GM12878 (cell line): ENCODE results near the gene PRDM1. TPM values are rescaled to one million over a fixed set of nuclear protein-coding genes. Genes with fewer than 3 reads are reported as not detected.

Experiments
- ATAC-seq: fragments of 200-7000 bp; cut with Tn5 transposase; 3 replicates; pipeline ENCODE4 v1.9.1; 2020; ENCODE audit warnings: mild to moderate bottlenecking, moderate library complexity
- BruUV-seq: library from RNA; stranded (reverse); fragments of 400-500 nt; replicated peaks from 2 replicates; lab custom pipeline; 2021; lab: Mats Ljungman, UMichigan
- CTCF ChIA-PET: fragments of 300-600 bp; sonication (Branson Sonifier 250); formaldehyde crosslinking; extraction: SDS; loops from one replicate; lab custom pipeline; 2021; ENCODE audit warnings: inconsistent platforms; lab: Yijun Ruan, JAX
- POLR2A ChIA-PET: fragments of 350-600 bp; formaldehyde crosslinking; extraction: SDS; loops from one replicate; lab custom pipeline; 2021; ENCODE audit warnings: inconsistent platforms; lab: Charles Lee
- RAD21 ChIA-PET: fragments of 300-600 bp; sonication (Branson Sonifier 250); formaldehyde crosslinking; loops from one replicate; lab custom pipeline; 2023; ENCODE audit warnings: antibody characterized with exemption; ENCODE audit not compliant: unreplicated experiment; lab: Charles Lee
- SMC1A ChIA-PET: fragments of 300-600 bp; sonication (Branson Sonifier 250); formaldehyde crosslinking; loops from one replicate; lab custom pipeline; 2023; ENCODE audit not compliant: unreplicated experiment, uncharacterized antibody; lab: Charles Lee
- DNase-seq: peaks from one replicate; pipeline ENCODE4 v3.0.0-alpha.2; 2011; ENCODE audit warnings: low read depth, low spot score
- FAIRE-seq: peaks from 3 replicates; lab custom pipeline; 2011; peaks lifted over from hg19 to GRCh38; lab: Jason Lieb, UNC
- H2AFZ ChIP-seq: 2 replicates; pipeline ENCODE4 v1.6.0; 2011; ENCODE audit warnings: low read depth, low read length, control low read depth; ENCODE audit not compliant: control insufficient read depth
- H3K27ac ChIP-seq: 2 replicates; pipeline ENCODE4 v1.5.1; 2011; ENCODE audit warnings: control low read depth; ENCODE audit not compliant: control insufficient read depth, insufficient read depth
- H3K27me3 ChIP-seq, 2 experiments: replicated peaks in 1 of 2; 2 replicates each; pipeline versions ENCODE4 v1.6.0 to v1.6.1; 2011; ENCODE audit warnings: low read length in 1 of 2; ENCODE audit not compliant: control insufficient read depth in 2 of 2, insufficient read depth in 2 of 2
- H3K36me3 ChIP-seq, 2 experiments: 2 replicates each; pipeline ENCODE4 v1.5.1; 2011; ENCODE audit warnings: low read length in 1 of 2; ENCODE audit not compliant: control insufficient read depth in 2 of 2, insufficient read depth in 2 of 2
- H3K4me1 ChIP-seq: 2 replicates; pipeline ENCODE4 v1.6.1; 2011; ENCODE audit warnings: mild to moderate bottlenecking, low read length, moderate library complexity, mixed read lengths; ENCODE audit not compliant: control insufficient read depth, insufficient read depth
- H3K4me2 ChIP-seq: 2 replicates; pipeline ENCODE4 v1.6.0; 2011; ENCODE audit warnings: control low read depth; ENCODE audit not compliant: control insufficient read depth, insufficient read depth
- H3K4me3 ChIP-seq: fragments of 200-600 bp; sonication (generic); 2 replicates; pipeline ENCODE4 v1.5.1; 2016
- H3K79me2 ChIP-seq: 2 replicates; pipeline ENCODE4 v1.6.0; 2011; ENCODE audit warnings: low read length; ENCODE audit not compliant: control insufficient read depth, insufficient read depth
- H3K9ac ChIP-seq: 2 replicates; pipeline ENCODE4 v1.8.0; 2011; ENCODE audit warnings: low read length, control low read depth, mixed read lengths; ENCODE audit not compliant: control insufficient read depth, insufficient read depth
- H3K9me3 ChIP-seq: replicated peaks from 3 replicates; pipeline ENCODE4 v1.5.1; 2011; ENCODE audit warnings: mild to moderate bottlenecking, low read length; ENCODE audit not compliant: control insufficient read depth, insufficient read depth
- H4K20me1 ChIP-seq: 2 replicates; pipeline ENCODE4 v1.6.0; 2011; ENCODE audit not compliant: control insufficient read depth, insufficient read depth
- CBX3 ChIP-seq: fragments of 200-600 bp; sonication (generic); IDR thresholded peaks from 2 replicates; pipeline ENCODE4 v1.6.1; 2016; ENCODE audit warnings: low read depth, borderline replicate concordance
- DPF2 ChIP-seq: fragments of 450-650 bp; IDR thresholded peaks from 2 replicates; pipeline ENCODE4 v1.6.1; 2017; ENCODE audit warnings: mild to moderate bottlenecking
- EED ChIP-seq: sonication (generic); IDR thresholded peaks from 2 replicates; pipeline ENCODE4 v1.6.1; 2016; ENCODE audit warnings: antibody characterized with exemption, low read depth
- IKZF2 ChIP-seq, 2 experiments: fragments of 450-650 bp; IDR thresholded peaks; 2 replicates each; pipeline ENCODE4 v1.6.1; 2017; ENCODE audit warnings: mild to moderate bottlenecking in 2 of 2, moderate library complexity in 2 of 2
- KLF5 ChIP-seq: fragments of 450-650 bp; IDR thresholded peaks from 2 replicates; pipeline ENCODE4 v1.6.1; 2014; ENCODE audit warnings: mild to moderate bottlenecking; ENCODE audit not compliant: partially characterized antibody
- MYC ChIP-seq: IDR thresholded peaks from 2 replicates; pipeline ENCODE4 v1.6.1; 2011; ENCODE audit warnings: mild to moderate bottlenecking, low read length, moderate library complexity, inconsistent platforms; ENCODE audit not compliant: insufficient read depth, insufficient replicate concordance, insufficient read length, severe bottlenecking
- NR2C2 ChIP-seq: IDR thresholded peaks from 2 replicates; pipeline ENCODE4 v1.6.1; 2011; ENCODE audit warnings: borderline replicate concordance, low read depth; ENCODE audit not compliant: control insufficient read depth, insufficient read length
- PAX8 ChIP-seq: fragments of 450-650 bp; IDR thresholded peaks from 2 replicates; pipeline ENCODE4 v1.6.1; 2017; ENCODE audit warnings: mild to moderate bottlenecking, moderate library complexity
- RB1 ChIP-seq: fragments of 450-650 bp; formaldehyde crosslinking; IDR thresholded peaks from 2 replicates; pipeline ENCODE4 v1.6.1; 2017; ENCODE audit warnings: mild to moderate bottlenecking, borderline replicate concordance
- STAT3 ChIP-seq: IDR thresholded peaks from 2 replicates; pipeline ENCODE4 v1.6.1; 2011; ENCODE audit warnings: low read depth, low read length, improper control_type of control experiment
- TAF1 ChIP-seq: IDR thresholded peaks from 2 replicates; pipeline ENCODE4 v1.6.1; 2011; ENCODE audit warnings: mild to moderate bottlenecking, low read depth, low read length, borderline replicate concordance
- ZNF274 ChIP-seq: IDR thresholded peaks from one replicate; pipeline ENCODE4 v1.8.0; 2011; ENCODE audit not compliant: insufficient read length, insufficient read depth
- ZNF622 ChIP-seq: fragments of 450-650 bp; IDR thresholded peaks from 2 replicates; pipeline ENCODE4 v1.6.1; 2017; ENCODE audit warnings: mild to moderate bottlenecking, inconsistent platforms
- ZSCAN29 ChIP-seq: fragments of 450-650 bp; IDR thresholded peaks from 2 replicates; pipeline ENCODE4 v1.6.1; 2017; ENCODE audit warnings: mild to moderate bottlenecking, moderate library complexity
- ZZZ3 ChIP-seq: IDR thresholded peaks from 2 replicates; pipeline ENCODE4 v1.6.1; 2011; ENCODE audit warnings: low read depth; ENCODE audit not compliant: control insufficient read depth, insufficient read length
- WGBS: methylation state at CpG from one replicate; pipeline ENCODE4 v1.1.6; 2016; ENCODE audit warnings: low lambda C conversion rate; ENCODE audit not compliant: insufficient replicate concordance, insufficient coverage; ENCODE audit errors: missing lambda C conversion rate; 5-methylcytosine and 5-hydroxymethylcytosine counted together
- in situ Hi-C: fragments of 300-500 bp; cut with MboI; formaldehyde crosslinking; loops from 9 replicates; pipeline ENCODE4 v1.14.3; 2018; ENCODE audit warnings: mixed read lengths
- intact Hi-C: fragments of 100-400 bp; cut with micrococcal nuclease; formaldehyde crosslinking; loops from one replicate; pipeline ENCODE4 v1.14.2; 2022; ENCODE audit not compliant: unreplicated experiment
- polyA plus RNA-seq, 11 experiments: library from polyadenylated mRNA; depleted of rRNA in 4 of 11; unstranded in 6 of 11; stranded (reverse) in 5 of 11; fragments of >200 nt; fragmentation: Nextera tagmentation in 4 of 11; fragmentation: Illumina TruSeq in 1 of 11; extraction: Ambion mirVana in 4 of 11; extraction: Trizol in 1 of 11; gene quantifications; 1 replicate in 1 of 11; 2 replicates in 10 of 11; pipeline versions ENCODE4 v1.2.1 to v1.2.3, GENCODE V29; 2011 to 2016; ENCODE audit warnings: inconsistent platforms in 2 of 11, missing spikeins in 2 of 11, low read depth in 1 of 11
- total RNA-seq, 4 experiments: library from RNA; depleted of rRNA in 3 of 4; stranded (reverse); fragments of >200 nt in 3 of 4; fragmentation: Illumina TruSeq in 1 of 4; extraction: Trizol in 1 of 4; gene quantifications; 2 replicates each; pipeline versions ENCODE4 v1.2.1 to v1.2.3, GENCODE V29; 2013 to 2021
- TF ChIP-seq, protein P1 (sequence below): IDR thresholded peaks from 2 replicates; pipeline ENCODE4 v1.6.1; 2011; ENCODE audit warnings: borderline replicate concordance, low read depth, mild to moderate bottlenecking, moderate library complexity, low read length; ENCODE audit not compliant: insufficient read depth, poor library complexity, severe bottlenecking
- TF ChIP-seq, protein P2 (sequence below): fragments of 450-650 bp; IDR thresholded peaks from 2 replicates; pipeline ENCODE4 v1.6.1; 2016; ENCODE audit warnings: mild to moderate bottlenecking
- TF ChIP-seq, protein P3 (sequence below): IDR thresholded peaks from 2 replicates; pipeline ENCODE4 v1.6.1; 2012; ENCODE audit warnings: mild to moderate bottlenecking, low read depth, low read length

PRDM1 gene
- total and polyA plus RNA-seq, 10 of the 15 experiments (the other 5 are each of a cell fraction or from before 2014, with no cell fraction given): 1.9 to 15.8 (median 4.1) TPM

DNA sequence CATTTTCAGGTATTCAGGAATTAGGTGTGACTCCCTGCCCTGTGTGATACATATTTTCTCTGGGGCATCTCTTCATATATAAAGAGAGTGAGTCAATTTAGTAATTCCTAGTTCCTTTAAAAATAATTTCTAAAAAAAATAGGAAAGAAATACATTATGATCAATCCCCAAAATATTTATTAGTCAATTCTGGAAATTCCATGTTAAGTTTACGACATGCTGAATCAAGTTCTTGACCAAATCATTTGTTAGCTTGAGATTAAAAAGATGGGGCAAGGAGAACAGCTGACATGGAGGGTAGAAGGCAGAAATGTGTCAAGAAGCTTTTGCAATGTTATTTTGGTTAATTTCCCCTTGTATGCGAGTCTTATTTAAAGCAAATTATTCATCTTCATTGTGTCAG lies 22.7 kb upstream of the PRDM1 start:
- H3K4me2 ChIP-seq: no peak overlapping the region
- CTCF ChIA-PET: interaction anchor here (1.2 to 1.7 kb wide), 2 partner anchors 20 to 1135 kb away, joined by 3 to 4 read pairs; no protein-coding TSS in a partner anchor

More for the DNA sequence above, 22.7 kb upstream of the PRDM1 start:
- H4K20me1 ChIP-seq: no peaks in the 10 kb centered on the region
- H3K36me3 ChIP-seq: no peaks in the 10 kb centered on the region
- H3K79me2 ChIP-seq: no peaks in the 10 kb centered on the region
- no peak overlapping the region for H2AFZ ChIP-seq
- RAD21 ChIA-PET: interaction anchor here (1.6 kb wide), 1 partner anchor 27 kb away, joined by 5 read pairs; no protein-coding TSS in a partner anchor
- WGBS: 48% methylated on average over 2 of the region's 2 CpGs
- POLR2A ChIA-PET: no interaction called here
- BruUV-seq: no TSS peak
- H3K27ac ChIP-seq: no peak overlapping the region
- H3K4me1 ChIP-seq: no peaks in the 10 kb centered on the region
- FAIRE-seq: no peak
- no peak overlapping the region for H3K4me3 ChIP-seq
- no peak overlapping the region for H3K9ac ChIP-seq
- in situ Hi-C loops (no loop called here), intact Hi-C loops (no loop called here)
- H3K27me3 ChIP-seq: peaks cover 0 to 7% of the 10 kb centered on the region in 2 experiments; a peak in 2 of 4 replicates
- SMC1A ChIA-PET: interaction anchor here (0.6 to 1.5 kb wide), 7 partner anchors 12 to 142 kb away, joined by 3 to 4 read pairs (median 3); no protein-coding TSS in a partner anchor
- no peak for ATAC-seq
- TF ChIP-seq ZSCAN29: no peak
- TF ChIP-seq STAT3: no peak
- TF ChIP-seq, protein P1, sequence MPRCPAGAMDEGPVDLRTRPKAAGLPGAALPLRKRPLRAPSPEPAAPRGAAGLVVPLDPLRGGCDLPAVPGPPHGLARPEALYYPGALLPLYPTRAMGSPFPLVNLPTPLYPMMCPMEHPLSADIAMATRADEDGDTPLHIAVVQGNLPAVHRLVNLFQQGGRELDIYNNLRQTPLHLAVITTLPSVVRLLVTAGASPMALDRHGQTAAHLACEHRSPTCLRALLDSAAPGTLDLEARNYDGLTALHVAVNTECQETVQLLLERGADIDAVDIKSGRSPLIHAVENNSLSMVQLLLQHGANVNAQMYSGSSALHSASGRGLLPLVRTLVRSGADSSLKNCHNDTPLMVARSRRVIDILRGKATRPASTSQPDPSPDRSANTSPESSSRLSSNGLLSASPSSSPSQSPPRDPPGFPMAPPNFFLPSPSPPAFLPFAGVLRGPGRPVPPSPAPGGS: no peak
- no peak for TF ChIP-seq ZNF274
- no peak for TF ChIP-seq MYC
- no peak for TF ChIP-seq PAX8
- TF ChIP-seq TAF1: no peak
- TF ChIP-seq NR2C2: no peak
- TF ChIP-seq, protein P2, sequence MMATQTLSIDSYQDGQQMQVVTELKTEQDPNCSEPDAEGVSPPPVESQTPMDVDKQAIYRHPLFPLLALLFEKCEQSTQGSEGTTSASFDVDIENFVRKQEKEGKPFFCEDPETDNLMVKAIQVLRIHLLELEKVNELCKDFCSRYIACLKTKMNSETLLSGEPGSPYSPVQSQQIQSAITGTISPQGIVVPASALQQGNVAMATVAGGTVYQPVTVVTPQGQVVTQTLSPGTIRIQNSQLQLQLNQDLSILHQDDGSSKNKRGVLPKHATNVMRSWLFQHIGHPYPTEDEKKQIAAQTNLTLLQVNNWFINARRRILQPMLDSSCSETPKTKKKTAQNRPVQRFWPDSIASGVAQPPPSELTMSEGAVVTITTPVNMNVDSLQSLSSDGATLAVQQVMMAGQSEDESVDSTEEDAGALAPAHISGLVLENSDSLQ: no peak
- no peak for TF ChIP-seq CBX3
- TF ChIP-seq, protein P3, sequence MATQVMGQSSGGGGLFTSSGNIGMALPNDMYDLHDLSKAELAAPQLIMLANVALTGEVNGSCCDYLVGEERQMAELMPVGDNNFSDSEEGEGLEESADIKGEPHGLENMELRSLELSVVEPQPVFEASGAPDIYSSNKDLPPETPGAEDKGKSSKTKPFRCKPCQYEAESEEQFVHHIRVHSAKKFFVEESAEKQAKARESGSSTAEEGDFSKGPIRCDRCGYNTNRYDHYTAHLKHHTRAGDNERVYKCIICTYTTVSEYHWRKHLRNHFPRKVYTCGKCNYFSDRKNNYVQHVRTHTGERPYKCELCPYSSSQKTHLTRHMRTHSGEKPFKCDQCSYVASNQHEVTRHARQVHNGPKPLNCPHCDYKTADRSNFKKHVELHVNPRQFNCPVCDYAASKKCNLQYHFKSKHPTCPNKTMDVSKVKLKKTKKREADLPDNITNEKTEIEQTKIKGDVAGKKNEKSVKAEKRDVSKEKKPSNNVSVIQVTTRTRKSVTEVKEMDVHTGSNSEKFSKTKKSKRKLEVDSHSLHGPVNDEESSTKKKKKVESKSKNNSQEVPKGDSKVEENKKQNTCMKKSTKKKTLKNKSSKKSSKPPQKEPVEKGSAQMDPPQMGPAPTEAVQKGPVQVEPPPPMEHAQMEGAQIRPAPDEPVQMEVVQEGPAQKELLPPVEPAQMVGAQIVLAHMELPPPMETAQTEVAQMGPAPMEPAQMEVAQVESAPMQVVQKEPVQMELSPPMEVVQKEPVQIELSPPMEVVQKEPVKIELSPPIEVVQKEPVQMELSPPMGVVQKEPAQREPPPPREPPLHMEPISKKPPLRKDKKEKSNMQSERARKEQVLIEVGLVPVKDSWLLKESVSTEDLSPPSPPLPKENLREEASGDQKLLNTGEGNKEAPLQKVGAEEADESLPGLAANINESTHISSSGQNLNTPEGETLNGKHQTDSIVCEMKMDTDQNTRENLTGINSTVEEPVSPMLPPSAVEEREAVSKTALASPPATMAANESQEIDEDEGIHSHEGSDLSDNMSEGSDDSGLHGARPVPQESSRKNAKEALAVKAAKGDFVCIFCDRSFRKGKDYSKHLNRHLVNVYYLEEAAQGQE: no peak
- no peak for TF ChIP-seq IKZF2 (IDR thresholded peaks at IDR 0.05)
- no peak for TF ChIP-seq ZZZ3
- TF ChIP-seq DPF2: no peak
- no peak for TF ChIP-seq EED
- TF ChIP-seq ZNF622: no peak
- TF ChIP-seq RB1: no peak
- no peak for TF ChIP-seq KLF5
- no peak for DNase-seq
- no peaks in the 10 kb centered on the region for H3K9me3 ChIP-seq
